ENCODE data around the gene TLL2.

- TF ChIP-seq CTCF (IDR thresholded peaks at IDR 0.05) (no peak), POLR2A (IDR thresholded peaks at IDR 0.05) (no peak)
Observed at GRCh38 chr10:96338279-96338925, 175.3 kb downstream of the TLL2 start.

Measured in esophagus squamous epithelium (tissue), 4 donors.